ENCODE measurements around the gene EPB41L4B. TPM values are rescaled to one million over a fixed set of nuclear protein-coding genes. Genes with fewer than 3 reads are reported as not detected.

The EPB41L4B gene
- total RNA-seq, 4 donors from 2014 or later = 56.4 to 72.7 (median 71.0) TPM

- no peaks in the 10 kb centered on the region for H3K27me3 ChIP-seq
- intact Hi-C loops (cut with DNase I) = no loop called here
- H3K27ac ChIP-seq = peak overlapping the region in 1 of 3 donors; percentile 24
- no peak overlapping the region for H3K4me3 ChIP-seq (replicated peaks in 1 of 3)
- H3K36me3 ChIP-seq = no peaks in the 10 kb centered on the region
- peaks cover 19 to 30% of the 10 kb centered on the region in 2 donors for H3K4me1 ChIP-seq
- TF ChIP-seq POLR2A (IDR thresholded peaks at IDR 0.05) = no peak
- TF ChIP-seq CTCF (IDR thresholded peaks at IDR 0.05) = no peak
- no peaks in the 10 kb centered on the region for H3K9me3 ChIP-seq
- DNase-seq = no peak
- 83 to 89% methylated on average over 2 of the region's 2 CpGs for WGBS, 2 donors
Observed at GRCh38 chr9:109303900-109304299, 17.0 kb downstream of the EPB41L4B start.

- intact Hi-C loops (cut with DNase I) = no loop called here
- Histone ChIP-seq H3K4me1 (peaks cover 22 to 29% of the 10 kb centered on the region in 2 donors), H3K9me3 (no peaks in the 10 kb centered on the region), H3K4me3 (replicated peaks in 1 of 3) (no peak overlapping the region), H3K27me3 (no peaks in the 10 kb centered on the region), H3K27ac (no peak overlapping the region), H3K36me3 (no peaks in the 10 kb centered on the region)
- WGBS, 2 donors = 96 to 97% methylated on average over 5 of the region's 5 CpGs
- no peak for TF ChIP-seq POLR2A (IDR thresholded peaks at IDR 0.05)
- TF ChIP-seq CTCF (IDR thresholded peaks at IDR 0.05) = no peak
- no peak for DNase-seq
Observed at GRCh38 chr9:109302606-109303005, 18.3 kb downstream of the EPB41L4B start.

GRCh38 chr9:109301012-109301411 is 19.8 kb downstream of the EPB41L4B start:
- Histone ChIP-seq H3K4me3 (replicated peaks in 1 of 3) (no peak overlapping the region), H3K4me1 (peaks cover 23 to 25% of the 10 kb centered on the region in 2 donors), H3K27me3 (no peaks in the 10 kb centered on the region), H3K36me3 (no peaks in the 10 kb centered on the region), H3K27ac (no peak overlapping the region), H3K9me3 (no peaks in the 10 kb centered on the region)
- intact Hi-C loops (cut with DNase I) = no loop called here
- 85 to 90% methylated on average over 2 of the region's 2 CpGs for WGBS, 2 donors
- TF ChIP-seq CTCF (IDR thresholded peaks at IDR 0.05) (no peak), POLR2A (IDR thresholded peaks at IDR 0.05) (no peak)
- DNase-seq = no peak

- TF ChIP-seq CTCF (IDR thresholded peaks at IDR 0.05) (no peak), POLR2A (IDR thresholded peaks at IDR 0.05) (no peak)
- DNase-seq = no peak
- intact Hi-C loops (cut with DNase I) = no loop called here
- Histone ChIP-seq H3K4me1 (peaks cover 27 to 32% of the 10 kb centered on the region in 2 donors), H3K27me3 (no peaks in the 10 kb centered on the region), H3K27ac (no peak overlapping the region), H3K4me3 (replicated peaks in 1 of 3) (no peak overlapping the region), H3K36me3 (no peaks in the 10 kb centered on the region), H3K9me3 (no peaks in the 10 kb centered on the region)
- 91 to 93% methylated on average over 11 of the region's 11 CpGs for WGBS, 2 donors
Observed at GRCh38 chr9:109299891-109300290, 21.0 kb downstream of the EPB41L4B start.

GRCh38 chr9:109297899-109298298 is 23.0 kb downstream of the EPB41L4B start:
- no peaks in the 10 kb centered on the region for H3K27me3 ChIP-seq
- DNase-seq = no peak
- H3K4me1 ChIP-seq = peaks cover 24 to 37% of the 10 kb centered on the region in 2 donors
- H3K4me3 ChIP-seq (replicated peaks in 1 of 3) = no peak overlapping the region
- 55 to 63% methylated on average over 1 of the region's 1 CpG for WGBS, 2 donors
- H3K27ac ChIP-seq = no peak overlapping the region
- no peaks in the 10 kb centered on the region for H3K36me3 ChIP-seq
- no peak for TF ChIP-seq POLR2A (IDR thresholded peaks at IDR 0.05)
- no peak for TF ChIP-seq CTCF (IDR thresholded peaks at IDR 0.05)
- intact Hi-C loops (cut with DNase I) = no loop called here
- no peaks in the 10 kb centered on the region for H3K9me3 ChIP-seq

Measured in thyroid gland (tissue), 4 donors.